OCI-LY3 (cell line): ENCODE data around the gene SLC5A10.

ENCODE experiments used
- CTCF ChIP-seq: fragments of 200-600, 300-600 bp; sonication (generic); IDR thresholded peaks from 2 replicates; pipeline ENCODE4 v1.5.1; 2014; ENCODE audit warnings: antibody characterized with exemption, low read length, low read depth
- EZH2phosphoT487 ChIP-seq: fragments of 200-600 bp; shearing (Covaris generic); IDR thresholded peaks from 2 replicates; pipeline ENCODE4 v1.6.1; 2018; ENCODE audit warnings: antibody characterized with exemption, mixed run types, low read depth

GRCh38 chr17:18964018-18964351, 12.0 kb downstream of the SLC5A10 start:
- TF ChIP-seq CTCF: no peak
- TF ChIP-seq EZH2phosphoT487: no peak
